Neural progenitor cell (in vitro differentiated cells): Measurements from ENCODE around the gene EPYC. TPM values are rescaled to one million over a fixed set of nuclear protein-coding genes. Genes with fewer than 3 reads are reported as not detected.
"Not testable (repeated sequence)": the region's sequence is repeated elsewhere in the genome, so short reads cannot be mapped to it uniquely, and the experiment has no call there.

ENCODE experiments used
- DNase-seq: peaks from one replicate; pipeline ENCODE4 v3.0.0-alpha.2; 2016; ENCODE audit warnings: low spot score
- H2AFZ ChIP-seq: fragments of 200-600 bp; sonication (generic); replicated peaks from 2 replicates; pipeline ENCODE4 v1.6.1; 2016; ENCODE audit warnings: antibody characterized with exemption
- H3F3A ChIP-seq: fragments of 200-600 bp; sonication (generic); 2 replicates; pipeline ENCODE4 v1.6.1; 2016; ENCODE audit warnings: antibody characterized with exemption, low read depth
- H3K27ac ChIP-seq: fragments of 200-600 bp; sonication (generic); 2 replicates; pipeline ENCODE4 v1.5.1; 2016; ENCODE audit warnings: mild to moderate bottlenecking
- H3K27me3 ChIP-seq: fragments of 200-600 bp; sonication (generic); 2 replicates; pipeline ENCODE4 v1.6.1; 2016; ENCODE audit warnings: mild to moderate bottlenecking, moderate library complexity
- H3K36me3 ChIP-seq: fragments of 200-600 bp; sonication (generic); 2 replicates; pipeline ENCODE4 v1.5.1; 2016
- H3K4me1 ChIP-seq: fragments of 200-600 bp; sonication (generic); 2 replicates; pipeline ENCODE4 v1.6.1; 2016; ENCODE audit warnings: mixed run types
- H3K4me2 ChIP-seq: fragments of 200-600 bp; sonication (generic); 2 replicates; pipeline ENCODE4 v1.6.1; 2016
- H3K4me3 ChIP-seq: fragments of 200-600 bp; sonication (generic); 2 replicates; pipeline ENCODE4 v1.5.1; 2016
- H3K79me2 ChIP-seq: fragments of 200-600 bp; sonication (generic); 2 replicates; pipeline ENCODE4 v1.6.1; 2016; ENCODE audit warnings: low read depth
- H3K9ac ChIP-seq: fragments of 200-600 bp; sonication (generic); 2 replicates; pipeline ENCODE4 v1.6.1; 2016
- H3K9me3 ChIP-seq: fragments of 200-600 bp; sonication (generic); 2 replicates; pipeline ENCODE4 v1.5.1; 2016; ENCODE audit warnings: low read depth
- H4K20me1 ChIP-seq: fragments of 200-600 bp; sonication (generic); 2 replicates; pipeline ENCODE4 v1.6.1; 2016; ENCODE audit warnings: low read depth
- H3K27ac Mint-ChIP-seq: 3 replicates; pipeline ENCODE4 v1.8.0; 2021; ENCODE audit warnings: mixed read lengths
- H3K27me3 Mint-ChIP-seq: 2 replicates; pipeline ENCODE4 v1.8.0; 2022; ENCODE audit warnings: low read depth, mild to moderate bottlenecking, inconsistent platforms, moderate library complexity, mixed read lengths; ENCODE audit not compliant: insufficient read depth
- H3K36me3 Mint-ChIP-seq: 3 replicates; pipeline ENCODE4 v1.8.0; 2021; ENCODE audit warnings: mixed read lengths
- H3K4me1 Mint-ChIP-seq: 3 replicates; pipeline ENCODE4 v1.8.0; 2021; ENCODE audit warnings: mixed read lengths
- H3K4me3 Mint-ChIP-seq: 3 replicates; pipeline ENCODE4 v1.8.0; 2021; ENCODE audit warnings: mild to moderate bottlenecking, moderate library complexity, mixed read lengths
- H3K9me3 Mint-ChIP-seq: 3 replicates; pipeline ENCODE4 v1.8.0; 2020; ENCODE audit warnings: mixed read lengths
- EZH2 ChIP-seq: fragments of 200-600 bp; sonication (generic); IDR thresholded peaks from 2 replicates; pipeline ENCODE4 v1.6.1; 2017; ENCODE audit warnings: antibody characterized with exemption, mild to moderate bottlenecking, moderate library complexity
- EZH2phosphoT487 ChIP-seq: fragments of 200-600 bp; sonication (generic); IDR thresholded peaks from 2 replicates; pipeline ENCODE4 v1.6.1; 2017; ENCODE audit warnings: antibody characterized with exemption
- total RNA-seq: library from RNA; depleted of rRNA; stranded (reverse); fragments of >200 nt; gene quantifications from 2 replicates; pipeline ENCODE4 v1.2.3, GENCODE V29; 2015; ENCODE audit warnings: low replicate concordance
- TF ChIP-seq, protein P1 (sequence below): fragments of 200-600 bp; sonication (generic); IDR thresholded peaks from 2 replicates; pipeline ENCODE4 v1.5.1; 2017; ENCODE audit warnings: antibody characterized with exemption, mild to moderate bottlenecking

EPYC gene
- total RNA-seq, 1 donor from 2014 or later, result not detected

DNA sequence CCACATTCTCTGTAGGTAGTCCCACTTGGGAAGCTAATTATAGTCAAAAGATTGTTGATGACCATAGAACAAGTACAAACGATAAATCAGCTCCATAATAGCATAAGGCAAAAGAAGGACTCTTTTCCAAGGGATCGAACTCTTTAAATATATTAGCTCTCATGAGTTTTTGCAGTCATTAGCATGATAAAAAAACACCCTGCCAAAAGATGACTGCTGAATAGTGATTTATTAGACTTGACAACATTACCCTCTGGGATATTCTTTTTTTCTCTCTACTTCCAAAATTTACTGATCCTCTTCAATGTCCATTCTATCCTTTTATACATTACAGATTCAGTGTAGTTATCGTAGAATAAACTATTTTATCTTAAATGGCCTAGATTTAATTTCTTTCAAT, 14.2 kb downstream of the EPYC start:
- no peak overlapping the region for H3K27ac ChIP-seq
- no peak overlapping the region for H3K9ac ChIP-seq
- H3K27me3 ChIP-seq, result no peaks in the 10 kb centered on the region
- peaks cover 2% of the 10 kb centered on the region for H3K27me3 Mint-ChIP-seq
- H3K9me3 Mint-ChIP-seq, result peaks cover 26% of the 10 kb centered on the region
- H3K9me3 ChIP-seq, result no peaks in the 10 kb centered on the region
- H3F3A ChIP-seq, result no peaks in the 10 kb centered on the region
- H3K4me3 ChIP-seq, result no peak overlapping the region
- no peaks in the 10 kb centered on the region for H4K20me1 ChIP-seq
- H3K4me3 Mint-ChIP-seq, result no peak overlapping the region
- H3K4me1 ChIP-seq, result no peaks in the 10 kb centered on the region
- H3K27ac Mint-ChIP-seq, result no peak overlapping the region
- H3K36me3 ChIP-seq, result no peaks in the 10 kb centered on the region
- TF ChIP-seq EZH2, result no peak
- TF ChIP-seq EZH2phosphoT487, result no peak
- TF ChIP-seq, protein P1, sequence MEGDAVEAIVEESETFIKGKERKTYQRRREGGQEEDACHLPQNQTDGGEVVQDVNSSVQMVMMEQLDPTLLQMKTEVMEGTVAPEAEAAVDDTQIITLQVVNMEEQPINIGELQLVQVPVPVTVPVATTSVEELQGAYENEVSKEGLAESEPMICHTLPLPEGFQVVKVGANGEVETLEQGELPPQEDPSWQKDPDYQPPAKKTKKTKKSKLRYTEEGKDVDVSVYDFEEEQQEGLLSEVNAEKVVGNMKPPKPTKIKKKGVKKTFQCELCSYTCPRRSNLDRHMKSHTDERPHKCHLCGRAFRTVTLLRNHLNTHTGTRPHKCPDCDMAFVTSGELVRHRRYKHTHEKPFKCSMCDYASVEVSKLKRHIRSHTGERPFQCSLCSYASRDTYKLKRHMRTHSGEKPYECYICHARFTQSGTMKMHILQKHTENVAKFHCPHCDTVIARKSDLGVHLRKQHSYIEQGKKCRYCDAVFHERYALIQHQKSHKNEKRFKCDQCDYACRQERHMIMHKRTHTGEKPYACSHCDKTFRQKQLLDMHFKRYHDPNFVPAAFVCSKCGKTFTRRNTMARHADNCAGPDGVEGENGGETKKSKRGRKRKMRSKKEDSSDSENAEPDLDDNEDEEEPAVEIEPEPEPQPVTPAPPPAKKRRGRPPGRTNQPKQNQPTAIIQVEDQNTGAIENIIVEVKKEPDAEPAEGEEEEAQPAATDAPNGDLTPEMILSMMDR, result no peak
- peaks cover 6% of the 10 kb centered on the region for H3K36me3 Mint-ChIP-seq
- no peak for DNase-seq
- H2AFZ ChIP-seq, result no peak overlapping the region
- H3K4me1 Mint-ChIP-seq, result peaks cover 16% of the 10 kb centered on the region
- no peaks in the 10 kb centered on the region for H3K79me2 ChIP-seq
- H3K4me2 ChIP-seq, result no peak overlapping the region

DNA sequence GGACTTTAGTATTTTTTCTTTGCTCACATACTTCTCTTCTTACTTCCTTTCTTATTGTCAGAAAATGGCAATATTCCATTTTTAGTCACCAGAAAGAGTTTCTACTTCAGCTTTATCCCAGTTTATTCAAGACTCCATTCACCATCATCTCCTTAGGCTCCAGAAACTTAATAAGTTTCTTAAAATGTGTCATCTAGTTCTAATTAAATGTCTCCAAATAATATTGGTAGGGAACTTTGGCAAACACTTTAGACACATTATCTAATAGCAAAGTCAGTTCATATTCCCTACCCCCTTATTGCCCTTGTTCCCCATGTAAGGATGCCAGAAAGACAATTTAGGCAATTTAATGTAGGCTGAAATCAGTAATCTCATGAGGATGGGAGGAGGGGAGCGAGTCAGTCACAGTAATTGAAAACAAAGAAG, 15.1 kb downstream of the EPYC start:
- Histone ChIP-seq H3K9ac (no peak overlapping the region), H3K27ac (no peak overlapping the region), H3K9me3 (no peaks in the 10 kb centered on the region), H3K36me3 (no peaks in the 10 kb centered on the region), H3K4me1 (no peaks in the 10 kb centered on the region), H3K4me3 (no peak overlapping the region), H2AFZ (no peak overlapping the region), H3K27me3 (no peaks in the 10 kb centered on the region), H3K4me2 (no peak overlapping the region), H4K20me1 (no peaks in the 10 kb centered on the region), H3F3A (no peaks in the 10 kb centered on the region), H3K79me2 (no peaks in the 10 kb centered on the region)
- Mint-ChIP-seq H3K36me3 (peaks cover 6% of the 10 kb centered on the region), H3K4me3 (no peak overlapping the region), H3K9me3 (peaks cover 26% of the 10 kb centered on the region), H3K27me3 (peaks cover 2% of the 10 kb centered on the region), H3K27ac (no peak overlapping the region), H3K4me1 (peaks cover 8% of the 10 kb centered on the region)
- TF ChIP-seq EZH2phosphoT487 (no peak), EZH2 (no peak)
- TF ChIP-seq, protein P1, result no peak
- no peak for DNase-seq

DNA sequence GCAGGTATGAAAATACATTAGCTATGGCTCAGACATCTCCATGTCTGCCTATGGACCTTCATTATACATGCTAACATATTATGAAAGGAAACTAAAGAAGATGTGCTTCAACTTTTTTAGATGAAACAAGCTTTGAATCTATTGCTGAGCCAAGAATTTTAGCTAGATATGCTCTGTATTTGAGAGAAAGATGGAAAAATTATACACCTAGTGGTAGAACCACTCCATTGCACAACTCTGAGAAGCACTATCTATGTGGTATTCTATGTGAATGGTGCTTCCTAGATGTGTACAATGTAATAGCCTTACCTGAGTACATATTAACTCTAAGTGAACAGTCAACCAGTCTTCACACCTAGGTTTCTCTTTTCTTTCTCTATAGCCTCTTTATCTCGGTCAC, 17.3 kb downstream of the EPYC start:
- no peaks in the 10 kb centered on the region for H3K79me2 ChIP-seq
- H3K4me1 Mint-ChIP-seq, result peaks cover 14% of the 10 kb centered on the region
- TF ChIP-seq, protein P1, result peak; percentile 25
- TF ChIP-seq EZH2, result no peak
- no peaks in the 10 kb centered on the region for H3K9me3 ChIP-seq
- H3K4me2 ChIP-seq, result no peak overlapping the region
- H3K9ac ChIP-seq, result no peak overlapping the region
- no peak for DNase-seq
- no peaks in the 10 kb centered on the region for H3K4me1 ChIP-seq
- no peaks in the 10 kb centered on the region for H3K27me3 ChIP-seq
- H3K9me3 Mint-ChIP-seq, result peaks cover 23% of the 10 kb centered on the region
- H3K27ac Mint-ChIP-seq, result no peak overlapping the region
- no peaks in the 10 kb centered on the region for H3K36me3 ChIP-seq
- no peaks in the 10 kb centered on the region for H4K20me1 ChIP-seq
- peaks cover 6% of the 10 kb centered on the region for H3K36me3 Mint-ChIP-seq
- H3K4me3 ChIP-seq, result no peak overlapping the region
- no peak overlapping the region for H3K27ac ChIP-seq
- H3K27me3 Mint-ChIP-seq, result peaks cover 2% of the 10 kb centered on the region
- no peak overlapping the region for H3K4me3 Mint-ChIP-seq
- no peaks in the 10 kb centered on the region for H3F3A ChIP-seq
- no peak overlapping the region for H2AFZ ChIP-seq

DNA sequence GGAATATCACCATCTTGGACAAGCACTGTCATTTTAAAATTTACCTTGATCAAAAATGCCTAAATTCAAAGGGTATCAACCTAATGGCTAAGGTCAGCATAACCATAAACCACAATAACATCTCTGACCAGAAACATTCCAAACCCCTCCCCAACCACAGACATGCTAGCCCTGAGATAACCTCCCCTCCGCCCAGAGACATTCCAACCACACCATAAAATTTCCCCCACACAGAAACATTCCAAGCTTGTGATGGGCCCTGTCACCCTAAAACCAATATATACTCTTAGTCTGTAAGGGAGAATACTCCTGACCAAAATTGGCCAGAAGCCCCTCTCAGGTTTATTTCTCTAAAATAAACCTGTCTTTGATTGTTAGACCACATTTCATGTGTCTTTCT, 17.7 kb downstream of the EPYC start:
- Mint-ChIP-seq H3K27ac (no peak overlapping the region), H3K27me3 (peaks cover 2% of the 10 kb centered on the region), H3K9me3 (peaks cover 18% of the 10 kb centered on the region), H3K36me3 (peaks cover 6% of the 10 kb centered on the region), H3K4me3 (no peak overlapping the region), H3K4me1 (peaks cover 14% of the 10 kb centered on the region)
- TF ChIP-seq, protein P1, result no peak
- TF ChIP-seq EZH2phosphoT487 (no peak), EZH2 (no peak)
- Histone ChIP-seq H3K4me1 (no peaks in the 10 kb centered on the region), H2AFZ (no peak overlapping the region), H3K36me3 (no peaks in the 10 kb centered on the region), H3K79me2 (no peaks in the 10 kb centered on the region), H3K27ac (no peak overlapping the region), H3K4me3 (no peak overlapping the region), H3K27me3 (no peaks in the 10 kb centered on the region), H3K4me2 (no peak overlapping the region), H3K9ac (no peak overlapping the region), H3F3A (no peaks in the 10 kb centered on the region), H4K20me1 (no peaks in the 10 kb centered on the region), H3K9me3 (no peaks in the 10 kb centered on the region)
- DNase-seq, result no peak

DNA sequence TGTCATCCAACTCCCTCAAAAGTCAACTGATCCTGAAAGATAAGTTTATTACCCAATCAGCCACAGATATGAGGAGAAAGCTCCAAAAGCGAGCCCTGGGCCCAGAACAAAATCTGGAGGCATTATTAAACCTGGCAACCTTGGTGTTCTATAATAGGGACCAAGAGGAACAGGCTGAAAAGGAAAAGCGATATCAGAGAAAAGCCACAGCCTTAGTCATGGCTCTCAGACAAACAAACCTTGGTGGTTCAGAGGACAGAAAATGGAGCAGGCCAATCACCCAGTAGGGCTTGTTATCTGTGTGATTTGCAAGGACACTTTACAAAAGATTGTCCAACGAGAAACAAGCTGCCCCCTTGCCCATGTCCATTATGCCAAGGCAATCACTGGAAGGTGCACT, 19.4 kb downstream of the EPYC start:
- not testable (repeated sequence) for H3K4me1 Mint-ChIP-seq, H3K27ac ChIP-seq, H3K4me1 ChIP-seq, H3K27me3 ChIP-seq, H3K27ac Mint-ChIP-seq, H3K4me3 ChIP-seq, H3K4me3 Mint-ChIP-seq, H3K9me3 Mint-ChIP-seq, H3F3A ChIP-seq, H4K20me1 ChIP-seq, H3K79me2 ChIP-seq, DNase-seq, H3K4me2 ChIP-seq, H3K36me3 ChIP-seq, H3K9ac ChIP-seq, H3K9me3 ChIP-seq, H2AFZ ChIP-seq, H3K27me3 Mint-ChIP-seq, H3K36me3 Mint-ChIP-seq
